CD8-positive, alpha-beta memory T cell (primary cell): ENCODE results near the gene LRCH1. TPM values are rescaled to one million over a fixed set of nuclear protein-coding genes. Genes with fewer than 3 reads are reported as not detected.

ENCODE experiments used
- CTCF ChIA-PET: fragments of 350-600 bp; sonication (Branson Sonifier 250); formaldehyde crosslinking; loops from one replicate; lab custom pipeline; 2021; ENCODE audit warnings: antibody characterized with exemption; lab: Charles Lee
- POLR2A ChIA-PET: fragments of 350-600 bp; sonication (Branson Sonifier 250); formaldehyde crosslinking; loops from one replicate; lab custom pipeline; 2021; ENCODE audit warnings: antibody characterized with exemption; lab: Charles Lee
- DNase-seq, 5 donors: peaks; one replicate each; pipeline versions ENCODE4 v3.0.0 to v3.0.0-alpha.2; 2020 to 2022; ENCODE audit warnings: mixed read lengths in 1 of 5
- H3K27ac ChIP-seq: one replicate; pipeline ENCODE4 v1.7.0; 2013; ENCODE audit warnings: low read depth, mild to moderate bottlenecking, low read length, moderate library complexity
- H3K27me3 ChIP-seq: 2 replicates; pipeline ENCODE4 v1.7.0; 2013; ENCODE audit warnings: low read length, mild to moderate bottlenecking; ENCODE audit not compliant: insufficient read depth, poor library complexity, severe bottlenecking
- H3K36me3 ChIP-seq: 2 replicates; pipeline ENCODE4 v1.7.0; 2013; ENCODE audit warnings: mild to moderate bottlenecking, low read length, moderate library complexity; ENCODE audit not compliant: insufficient read depth
- H3K4me1 ChIP-seq: 2 replicates; pipeline ENCODE4 v1.7.0; 2013; ENCODE audit warnings: mild to moderate bottlenecking, low read length, moderate library complexity; ENCODE audit not compliant: insufficient read depth
- H3K4me3 ChIP-seq: 2 replicates; pipeline ENCODE4 v1.7.0; 2013; ENCODE audit warnings: mild to moderate bottlenecking, low read length
- H3K9me3 ChIP-seq: 2 replicates; pipeline ENCODE4 v1.7.0; 2013; ENCODE audit warnings: mild to moderate bottlenecking, low read length
- H3K27ac Mint-ChIP-seq, 8 donors: one replicate each; pipeline ENCODE4 v1.8.0; 2020 to 2021; ENCODE audit warnings: mixed read lengths in 8 of 8, mild to moderate bottlenecking in 6 of 8, inconsistent platforms in 3 of 8, moderate library complexity in 3 of 8
- H3K27me3 Mint-ChIP-seq, 2 donors: one replicate each; pipeline ENCODE4 v1.8.0; 2020 to 2021; ENCODE audit warnings: mixed read lengths in 2 of 2, mild to moderate bottlenecking in 1 of 2, moderate library complexity in 1 of 2
- H3K36me3 Mint-ChIP-seq, 3 donors: one replicate each; pipeline ENCODE4 v1.8.0; 2020 to 2021; ENCODE audit warnings: mixed read lengths in 3 of 3, inconsistent platforms in 1 of 3, mild to moderate bottlenecking in 1 of 3
- H3K4me1 Mint-ChIP-seq, 3 donors: one replicate each; pipeline ENCODE4 v1.8.0; 2020 to 2021; ENCODE audit warnings: mixed read lengths in 3 of 3, inconsistent platforms in 1 of 3, mild to moderate bottlenecking in 1 of 3
- H3K4me3 Mint-ChIP-seq, 7 donors: one replicate each; pipeline ENCODE4 v1.8.0; 2020 to 2021; ENCODE audit warnings: mixed read lengths in 7 of 7, mild to moderate bottlenecking in 6 of 7, moderate library complexity in 4 of 7, inconsistent platforms in 2 of 7
- H3K9me3 Mint-ChIP-seq, 5 donors: one replicate each; pipeline ENCODE4 v1.8.0; 2020 to 2022; ENCODE audit warnings: mixed read lengths in 5 of 5, mild to moderate bottlenecking in 3 of 5, moderate library complexity in 2 of 5, inconsistent platforms in 1 of 5
- polyA plus RNA-seq: library from polyadenylated mRNA; unstranded; fragments of 300-500 nt; fragmentation: Illumina TruSeq; gene quantifications from one replicate; pipeline ENCODE4 v1.2.3, GENCODE V29; 2021
- total RNA-seq, 2 experiments: library from RNA; stranded (reverse); gene quantifications; one replicate each; pipeline ENCODE4 v1.2.3, GENCODE V29; 2021

LRCH1 gene
- total and polyA plus RNA-seq, 3 experiments from 2014 or later: 4.9 to 17.8 (median 16.7) TPM

DNA sequence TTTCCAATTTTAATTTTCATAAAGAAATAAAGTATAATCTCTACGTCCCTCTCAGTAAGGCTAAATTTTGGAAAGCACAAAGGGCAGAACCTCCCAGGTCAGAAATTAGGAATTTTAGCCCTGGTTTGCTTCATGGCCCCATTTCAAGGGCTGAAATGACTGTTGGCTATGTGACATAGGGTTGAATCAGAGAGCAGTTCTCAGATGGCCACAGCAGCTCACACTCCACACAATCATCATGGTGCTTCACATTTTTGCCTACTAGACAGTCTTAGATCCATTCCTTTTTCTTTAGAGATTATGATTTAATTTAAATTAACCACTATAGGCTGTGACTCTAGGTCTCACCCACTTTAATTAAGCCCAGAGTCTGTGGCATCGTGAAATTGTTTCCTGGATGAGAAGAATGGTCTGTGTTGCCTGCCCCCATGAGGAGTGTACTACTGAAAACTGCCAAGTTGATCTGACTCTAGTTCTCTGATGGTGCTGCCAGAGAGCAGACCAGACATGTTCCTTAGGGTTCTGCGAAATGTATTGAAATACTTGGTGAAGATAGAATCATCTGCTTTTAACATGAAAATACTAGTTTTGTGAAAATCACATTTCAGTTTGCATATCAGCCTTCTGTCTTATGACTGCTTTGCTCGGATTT is 186.6 kb downstream of the LRCH1 start:
- H3K4me1 ChIP-seq: no peaks in the 10 kb centered on the region
- H3K4me3 ChIP-seq: no peak overlapping the region
- Mint-ChIP-seq H3K4me1 (no peaks in the 10 kb centered on the region), H3K27ac (no peak overlapping the region), H3K36me3 (peaks cover 3 to 66% (median 17%) of the 10 kb centered on the region in 3 donors), H3K27me3 (no peaks in the 10 kb centered on the region), H3K4me3 (no peak overlapping the region), H3K9me3 (no peaks in the 10 kb centered on the region)
- CTCF ChIA-PET: no interaction called here
- POLR2A ChIA-PET: interaction anchor here (0.5 kb wide), 1 partner anchor 242 kb away, joined by 4 read pairs; no protein-coding TSS in a partner anchor
- H3K9me3 ChIP-seq: no peaks in the 10 kb centered on the region
- H3K36me3 ChIP-seq: no peaks in the 10 kb centered on the region
- no peak overlapping the region for H3K27ac ChIP-seq
- DNase-seq: no peak
- H3K27me3 ChIP-seq: no peaks in the 10 kb centered on the region

DNA sequence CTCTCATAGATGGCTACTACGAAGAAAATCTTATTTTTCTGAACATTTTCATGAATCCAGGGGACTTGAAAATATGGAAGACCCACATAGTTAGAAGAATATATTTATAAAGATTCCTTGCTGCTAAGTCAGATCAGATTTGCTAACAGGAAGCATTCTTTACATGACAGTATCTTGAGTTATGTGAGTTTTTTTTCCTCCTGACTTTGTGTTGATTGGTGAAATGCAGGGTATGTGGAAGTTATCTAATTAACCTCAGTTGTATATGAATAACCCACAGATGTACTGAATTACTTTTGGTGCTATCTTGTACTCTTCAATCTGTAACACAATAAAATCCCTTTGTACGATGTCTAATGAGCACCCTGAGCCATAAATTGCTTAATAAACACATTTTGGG is 190.2 kb downstream of the LRCH1 start:
- DNase-seq: no peak
- Mint-ChIP-seq H3K36me3 (peaks cover 0 to 67% (median 15%) of the 10 kb centered on the region in 3 donors), H3K27me3 (no peaks in the 10 kb centered on the region), H3K27ac (no peak overlapping the region), H3K9me3 (no peaks in the 10 kb centered on the region), H3K4me1 (no peaks in the 10 kb centered on the region), H3K4me3 (no peak overlapping the region)
- CTCF ChIA-PET: no interaction called here
- no peak overlapping the region for H3K4me3 ChIP-seq
- no peaks in the 10 kb centered on the region for H3K9me3 ChIP-seq
- no peaks in the 10 kb centered on the region for H3K36me3 ChIP-seq
- H3K4me1 ChIP-seq: no peaks in the 10 kb centered on the region
- POLR2A ChIA-PET: no interaction called here
- H3K27ac ChIP-seq: no peak overlapping the region
- H3K27me3 ChIP-seq: no peaks in the 10 kb centered on the region

GRCh38 chr13:46745062-46745461 is 192.1 kb downstream of the LRCH1 start:
- no peaks in the 10 kb centered on the region for H3K4me1 ChIP-seq
- Mint-ChIP-seq H3K9me3 (no peaks in the 10 kb centered on the region), H3K27me3 (no peaks in the 10 kb centered on the region), H3K27ac (no peak overlapping the region), H3K4me3 (no peak overlapping the region), H3K4me1 (peaks cover 0 to 5% (median 4%) of the 10 kb centered on the region in 3 donors), H3K36me3 (peaks cover 0 to 71% (median 15%) of the 10 kb centered on the region in 3 donors)
- POLR2A ChIA-PET: no interaction called here
- H3K4me3 ChIP-seq: no peak overlapping the region
- H3K27me3 ChIP-seq: no peaks in the 10 kb centered on the region
- CTCF ChIA-PET: no interaction called here
- no peak overlapping the region for H3K27ac ChIP-seq
- H3K9me3 ChIP-seq: no peaks in the 10 kb centered on the region
- DNase-seq: no peak
- H3K36me3 ChIP-seq: no peaks in the 10 kb centered on the region

DNA sequence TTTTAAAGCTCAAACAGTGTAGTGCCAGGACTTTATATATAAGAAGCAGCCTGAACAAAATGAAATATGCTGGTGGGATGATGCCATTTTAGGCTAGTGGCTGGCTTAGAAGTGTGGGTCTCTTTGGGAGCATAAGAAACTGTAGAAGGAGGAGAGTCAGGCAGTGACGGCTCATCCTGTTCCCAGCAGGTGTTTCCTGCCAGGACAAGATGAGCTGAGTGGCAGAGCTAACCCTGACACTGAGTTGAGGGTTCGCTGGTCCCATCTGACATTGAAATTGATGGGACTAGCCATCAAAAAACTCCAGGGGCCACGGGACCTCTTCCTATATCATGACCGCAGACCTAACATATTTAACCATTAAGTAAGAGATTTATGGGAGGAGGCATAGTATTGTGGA is 192.7 kb downstream of the LRCH1 start:
- Histone ChIP-seq H3K4me1 (no peaks in the 10 kb centered on the region), H3K27me3 (no peaks in the 10 kb centered on the region), H3K9me3 (no peaks in the 10 kb centered on the region), H3K4me3 (no peak overlapping the region), H3K27ac (no peak overlapping the region), H3K36me3 (no peaks in the 10 kb centered on the region)
- Mint-ChIP-seq H3K27me3 (no peaks in the 10 kb centered on the region), H3K4me3 (no peak overlapping the region), H3K9me3 (no peaks in the 10 kb centered on the region), H3K27ac (no peak overlapping the region), H3K36me3 (peaks cover 0 to 77% (median 15%) of the 10 kb centered on the region in 3 donors), H3K4me1 (peaks cover 4 to 10% (median 9%) of the 10 kb centered on the region in 3 donors)
- ChIA-PET POLR2A (no interaction called here), CTCF (no interaction called here)
- no peak for DNase-seq

GRCh38 chr13:46747031-46747820 is 194.3 kb downstream of the LRCH1 start:
- H3K36me3 Mint-ChIP-seq: peaks cover 0 to 67% (median 8%) of the 10 kb centered on the region in 3 donors
- H3K36me3 ChIP-seq: no peaks in the 10 kb centered on the region
- H3K4me1 Mint-ChIP-seq: peaks cover 16 to 25% (median 24%) of the 10 kb centered on the region in 3 donors
- CTCF ChIA-PET: no interaction called here
- peaks cover 11% of the 10 kb centered on the region for H3K4me1 ChIP-seq
- POLR2A ChIA-PET: no interaction called here
- no peaks in the 10 kb centered on the region for H3K9me3 ChIP-seq
- no peaks in the 10 kb centered on the region for H3K9me3 Mint-ChIP-seq
- no peak for DNase-seq
- no peak overlapping the region for H3K4me3 ChIP-seq
- H3K27ac ChIP-seq: no peak overlapping the region
- peak overlapping the region in 1 of 7 donors; percentile 15 for H3K4me3 Mint-ChIP-seq
- H3K27me3 ChIP-seq: no peaks in the 10 kb centered on the region
- no peak overlapping the region for H3K27ac Mint-ChIP-seq
- peaks cover 0 to 1% of the 10 kb centered on the region in 2 donors for H3K27me3 Mint-ChIP-seq

GRCh38 chr13:46748300-46748699 is 195.3 kb downstream of the LRCH1 start:
- Histone ChIP-seq H3K27me3 (no peaks in the 10 kb centered on the region), H3K27ac (no peak overlapping the region), H3K4me1 (peaks cover 13% of the 10 kb centered on the region), H3K4me3 (no peak overlapping the region), H3K9me3 (no peaks in the 10 kb centered on the region), H3K36me3 (no peaks in the 10 kb centered on the region)
- ChIA-PET POLR2A (no interaction called here), CTCF (no interaction called here)
- Mint-ChIP-seq H3K9me3 (no peaks in the 10 kb centered on the region), H3K27ac (peak overlapping the region in 1 of 8 donors; percentile 30), H3K36me3 (peaks cover 0 to 59% (median 8%) of the 10 kb centered on the region in 3 donors), H3K4me3 (no peak overlapping the region), H3K27me3 (peaks cover 0 to 1% of the 10 kb centered on the region in 2 donors), H3K4me1 (peaks cover 23 to 35% (median 33%) of the 10 kb centered on the region in 3 donors)
- no peak for DNase-seq

- H3K27me3 Mint-ChIP-seq: peaks cover 0 to 1% of the 10 kb centered on the region in 2 donors
- H3K4me1 ChIP-seq: peaks cover 13% of the 10 kb centered on the region
- H3K36me3 ChIP-seq: no peaks in the 10 kb centered on the region
- peak overlapping the region in 1 of 8 donors; percentile 4 for H3K27ac Mint-ChIP-seq
- H3K4me1 Mint-ChIP-seq: peaks cover 37 to 52% (median 44%) of the 10 kb centered on the region in 3 donors
- no peaks in the 10 kb centered on the region for H3K27me3 ChIP-seq
- H3K27ac ChIP-seq: no peak overlapping the region
- no peaks in the 10 kb centered on the region for H3K9me3 ChIP-seq
- H3K4me3 ChIP-seq: no peak overlapping the region
- H3K9me3 Mint-ChIP-seq: no peaks in the 10 kb centered on the region
- H3K36me3 Mint-ChIP-seq: peaks cover 0 to 47% (median 8%) of the 10 kb centered on the region in 3 donors
- H3K4me3 Mint-ChIP-seq: no peak overlapping the region
- CTCF ChIA-PET: no interaction called here
- DNase-seq: no peak
- POLR2A ChIA-PET: no interaction called here
Observed at GRCh38 chr13:46749951-46750350, 197.0 kb downstream of the LRCH1 start.
